Smooth muscle cell (in vitro differentiated cells): ENCODE results near the gene C22orf39. TPM values are rescaled to one million over a fixed set of nuclear protein-coding genes. Genes with fewer than 3 reads are reported as not detected.

Experiments used
- DNase-seq: peaks from one replicate; lab custom pipeline; 2025; ENCODE audit not compliant: unreplicated experiment; lab: John Stamatoyannopoulos, UW
- H2AFZ ChIP-seq: fragments of 200-600 bp; sonication (generic); 2 replicates; pipeline ENCODE4 v1.6.0; 2016; ENCODE audit warnings: antibody characterized with exemption, low read depth, mild to moderate bottlenecking
- H3F3A ChIP-seq: fragments of 200-600 bp; sonication (generic); 2 replicates; pipeline ENCODE4 v1.6.0; 2017; ENCODE audit warnings: antibody characterized with exemption, low read depth
- H3K27ac ChIP-seq: fragments of 200-600 bp; sonication (generic); 2 replicates; pipeline ENCODE4 v1.5.1; 2016; ENCODE audit warnings: low read depth, mild to moderate bottlenecking
- H3K27me3 ChIP-seq: fragments of 200-600 bp; sonication (generic); 2 replicates; pipeline ENCODE4 v1.6.1; 2016; ENCODE audit warnings: low read depth, mild to moderate bottlenecking
- H3K36me3 ChIP-seq: fragments of 200-600 bp; sonication (generic); 2 replicates; pipeline ENCODE4 v1.5.1; 2016; ENCODE audit warnings: low read depth
- H3K4me1 ChIP-seq: fragments of 200-600 bp; sonication (generic); 2 replicates; pipeline ENCODE4 v1.5.1; 2016; ENCODE audit warnings: low read depth
- H3K4me2 ChIP-seq: fragments of 200-600 bp; sonication (generic); 2 replicates; pipeline ENCODE4 v1.6.0; 2016; ENCODE audit warnings: mild to moderate bottlenecking
- H3K4me3 ChIP-seq: fragments of 200-600 bp; sonication (generic); 2 replicates; pipeline ENCODE4 v1.5.1; 2016; ENCODE audit warnings: mild to moderate bottlenecking
- H3K79me2 ChIP-seq: fragments of 200-600 bp; sonication (generic); 2 replicates; pipeline ENCODE4 v1.6.0; 2016; ENCODE audit warnings: low read depth, mild to moderate bottlenecking
- H3K9ac ChIP-seq: fragments of 200-600 bp; sonication (generic); 2 replicates; pipeline ENCODE4 v1.6.0; 2016; ENCODE audit warnings: low read depth
- H3K9me3 ChIP-seq: fragments of 200-600 bp; sonication (generic); replicated peaks from 2 replicates; pipeline ENCODE4 v1.5.1; 2016; ENCODE audit warnings: low read depth
- H4K20me1 ChIP-seq: fragments of 200-600 bp; sonication (generic); 2 replicates; pipeline ENCODE4 v1.6.0; 2016; ENCODE audit warnings: low read depth
- CTCF ChIP-seq: fragments of 200-600 bp; sonication (generic); IDR thresholded peaks from 2 replicates; pipeline ENCODE4 v1.5.1; 2017; ENCODE audit warnings: borderline replicate concordance, mild to moderate bottlenecking, antibody characterized with exemption; ENCODE audit not compliant: insufficient read depth, poor library complexity, severe bottlenecking
- WGBS: methylation state at CpG from one replicate; pipeline ENCODE4 v1.1.7; 2016; ENCODE audit warnings: low lambda C conversion rate; 5-methylcytosine and 5-hydroxymethylcytosine counted together
- polyA plus RNA-seq: library from polyadenylated mRNA; unstranded; fragments of >200 nt; fragmentation: Nextera tagmentation; extraction: Ambion mirVana; gene quantifications from 2 replicates; pipeline ENCODE4 v1.2.1, GENCODE V29; 2016
- total RNA-seq: library from RNA; depleted of rRNA; stranded (reverse); fragments of >200 nt; gene quantifications from 2 replicates; pipeline ENCODE4 v1.2.3, GENCODE V29; 2014

The C22orf39 gene
- total and polyA plus RNA-seq, 2 experiments from 2014 or later = 16.5 to 29.5 TPM

DNA sequence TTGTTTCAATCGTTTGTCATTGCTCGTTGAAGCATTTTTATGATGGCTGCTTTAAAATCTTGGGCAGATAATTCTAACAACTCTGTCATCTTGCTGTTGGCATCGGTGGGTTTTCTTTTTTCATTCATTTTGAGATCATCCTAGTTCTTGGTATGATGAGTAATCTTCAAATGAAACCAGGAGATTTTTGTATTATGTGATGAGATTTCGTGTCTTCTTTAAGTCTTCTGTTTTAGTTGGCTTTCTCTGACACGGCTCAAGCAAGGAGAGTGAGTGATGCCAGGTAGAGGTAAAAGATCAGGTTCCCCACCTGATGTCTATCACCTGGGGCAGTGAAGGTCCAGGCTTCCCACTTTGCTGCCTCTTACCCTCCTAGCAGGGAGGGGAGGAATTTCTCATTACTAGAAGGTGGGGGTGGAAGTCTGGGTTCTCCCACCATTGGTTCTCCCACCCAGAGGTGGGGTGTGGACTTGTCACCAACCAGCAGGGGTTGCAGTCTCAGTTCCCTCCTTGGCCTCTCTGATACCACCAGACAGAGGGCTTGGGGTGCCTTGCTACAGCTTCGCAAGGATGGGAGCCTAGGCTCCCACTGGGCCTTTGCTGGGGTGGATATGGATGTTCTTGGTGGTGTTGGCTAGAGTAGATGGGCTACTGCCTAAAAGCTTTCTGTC lies 45.1 kb upstream of the C22orf39 start:
- TF ChIP-seq CTCF = no peak
- H3K27ac ChIP-seq = no peak overlapping the region

DNA sequence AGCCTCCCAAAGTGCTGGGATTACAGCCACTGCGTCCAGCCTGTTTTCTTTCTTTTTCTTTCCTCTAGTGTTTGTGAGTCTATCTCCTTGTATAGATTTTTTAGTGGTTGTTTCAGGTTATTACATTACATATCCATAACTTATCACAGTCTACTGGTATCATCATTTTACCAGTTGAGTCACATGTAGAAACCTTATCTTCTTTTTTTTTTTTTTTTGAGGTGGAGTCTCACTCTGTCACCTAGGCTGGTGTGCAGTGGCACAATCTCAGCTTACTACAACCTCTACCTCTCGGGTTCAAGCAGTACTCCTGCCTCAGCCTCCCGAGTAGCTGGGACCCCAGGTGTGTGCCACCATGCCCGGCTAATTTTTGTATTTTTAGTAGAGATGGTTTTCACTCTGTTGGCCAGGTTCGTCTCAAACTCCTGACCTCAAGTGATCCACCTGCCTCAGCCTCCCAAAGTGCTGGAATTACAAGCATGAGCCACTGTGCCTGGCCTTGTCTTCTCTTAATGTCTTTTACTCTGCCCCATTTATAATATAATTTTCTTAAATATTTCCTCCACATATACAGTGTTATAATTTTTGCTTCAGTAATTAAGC lies 43.2 kb upstream of the C22orf39 start:
- H3K79me2 ChIP-seq = no peaks in the 10 kb centered on the region
- H3K27ac ChIP-seq = no peak overlapping the region
- H3K4me2 ChIP-seq = no peak overlapping the region
- no peaks in the 10 kb centered on the region for H4K20me1 ChIP-seq
- no peak overlapping the region for H2AFZ ChIP-seq
- no peaks in the 10 kb centered on the region for H3K27me3 ChIP-seq
- no peaks in the 10 kb centered on the region for H3K9me3 ChIP-seq
- no peak for TF ChIP-seq CTCF
- H3K4me1 ChIP-seq = no peaks in the 10 kb centered on the region
- WGBS = 98% methylated on average over 5 of the region's 5 CpGs
- no peaks in the 10 kb centered on the region for H3K36me3 ChIP-seq
- no peaks in the 10 kb centered on the region for H3F3A ChIP-seq
- H3K9ac ChIP-seq = no peak overlapping the region
- no peak overlapping the region for H3K4me3 ChIP-seq
- no peak for DNase-seq

More for the DNA sequence above, 45.1 kb upstream of the C22orf39 start:
- no peak overlapping the region for H2AFZ ChIP-seq
- no peak overlapping the region for H3K9ac ChIP-seq
- no peaks in the 10 kb centered on the region for H3K4me1 ChIP-seq
- WGBS = 92% methylated on average over 6 of the region's 6 CpGs
- H3K79me2 ChIP-seq = no peaks in the 10 kb centered on the region
- H4K20me1 ChIP-seq = no peaks in the 10 kb centered on the region
- no peaks in the 10 kb centered on the region for H3K27me3 ChIP-seq
- H3K4me3 ChIP-seq = no peak overlapping the region
- H3K4me2 ChIP-seq = no peak overlapping the region
- no peaks in the 10 kb centered on the region for H3F3A ChIP-seq
- no peak for DNase-seq
- H3K36me3 ChIP-seq = no peaks in the 10 kb centered on the region
- H3K9me3 ChIP-seq = no peaks in the 10 kb centered on the region

GRCh38 chr22:19488884-19489843 lies 41.7 kb upstream of the C22orf39 start:
- H3K4me3 ChIP-seq = no peak overlapping the region
- H3K9ac ChIP-seq = no peak overlapping the region
- no peaks in the 10 kb centered on the region for H4K20me1 ChIP-seq
- H3K79me2 ChIP-seq = no peaks in the 10 kb centered on the region
- no peaks in the 10 kb centered on the region for H3K27me3 ChIP-seq
- H2AFZ ChIP-seq = no peak overlapping the region
- no peaks in the 10 kb centered on the region for H3K4me1 ChIP-seq
- H3F3A ChIP-seq = no peaks in the 10 kb centered on the region
- H3K27ac ChIP-seq = no peak overlapping the region
- 93% methylated on average over 7 of the region's 7 CpGs for WGBS
- no peaks in the 10 kb centered on the region for H3K9me3 ChIP-seq
- no peak for DNase-seq
- no peaks in the 10 kb centered on the region for H3K36me3 ChIP-seq
- H3K4me2 ChIP-seq = no peak overlapping the region
- TF ChIP-seq CTCF = no peak
